ENCODE measurements around the gene LIG4.

- TF ChIP-seq FOXJ3 (CRISPR knock-in tag; IDR thresholded peaks at IDR 0.05; ENCODE audit: borderline replicate concordance), result no peak
- no peak for TF ChIP-seq E2F1 (CRISPR knock-in tag; IDR thresholded peaks at IDR 0.05)
- no peak for TF ChIP-seq CTCF (IDR thresholded peaks at IDR 0.05)
- TF ChIP-seq MLX (CRISPR knock-in tag; IDR thresholded peaks at IDR 0.05), result no peak
- TF ChIP-seq ZNF512 (CRISPR knock-in tag; IDR thresholded peaks at IDR 0.05; ENCODE audit: borderline replicate concordance), result no peak
- TF ChIP-seq CREB1 (CRISPR knock-in tag; IDR thresholded peaks at IDR 0.05), result no peak
- no peak for TF ChIP-seq ATF2 (CRISPR knock-in tag; IDR thresholded peaks at IDR 0.05; ENCODE audit: borderline replicate concordance, low read depth)
- TF ChIP-seq MAX (CRISPR knock-in tag; IDR thresholded peaks at IDR 0.05), result peak; percentile 40; the same call in 1 of the 2 replicates
- 0 out of 2 replicates have a peak, but pooled peaks have one; percentile 28 for TF ChIP-seq USF2 (CRISPR knock-in tag; IDR thresholded peaks at IDR 0.05)
- TF ChIP-seq NFE2L1 (CRISPR knock-in tag; IDR thresholded peaks at IDR 0.05), result no peak
These were observed at the start of gene LIG4 for GRCh38 chr13:108215436-108215835.
